Hindlimb muscle (tissue), 1 donor: ENCODE results near the gene FAF1. TPM values are rescaled to one million over a fixed set of nuclear protein-coding genes. Genes with fewer than 3 reads are reported as not detected.
A peak's percentile ranks its signal among the peaks of the same experiment; 100 is the strongest.
"Not testable (repeated sequence)": the region's sequence is repeated elsewhere in the genome, so short reads cannot be mapped to it uniquely, and the experiment has no call there.

Experiments used
- DNase-seq: peaks from one replicate; pipeline ENCODE4 v3.0.0-alpha.2; 2013
- polyA plus RNA-seq: library from polyadenylated mRNA; unstranded; fragments of 120-200 nt; gene quantifications from one replicate; pipeline ENCODE4 v1.2.1, GENCODE V29; 2013; ENCODE audit not compliant: insufficient read length

The FAF1 gene
- polyA plus RNA-seq, 1 donor, result 43.5 TPM

GRCh38 chr1:50766688-50767087 is 193.4 kb downstream of the FAF1 start:
- no peak for DNase-seq

GRCh38 chr1:50756543-50756942 is 203.5 kb downstream of the FAF1 start:
- DNase-seq, result not testable (repeated sequence)

GRCh38 chr1:50754764-50755163 is 205.3 kb downstream of the FAF1 start:
- not testable (repeated sequence) for DNase-seq

- no peak for DNase-seq
These were observed 209.9 kb downstream of the FAF1 start for GRCh38 chr1:50750021-50750619.

GRCh38 chr1:50747394-50747793 is 212.7 kb downstream of the FAF1 start:
- no peak for DNase-seq

- no peak for DNase-seq
These were observed 217.5 kb downstream of the FAF1 start for GRCh38 chr1:50742523-50742922.

GRCh38 chr1:50739125-50739524 is 220.9 kb downstream of the FAF1 start:
- no peak for DNase-seq

- no peak for DNase-seq
These were observed 224.6 kb downstream of the FAF1 start for GRCh38 chr1:50735443-50735842.

GRCh38 chr1:50727578-50727977 is 232.5 kb downstream of the FAF1 start:
- not testable (repeated sequence) for DNase-seq

GRCh38 chr1:50724626-50725286 is 235.3 kb downstream of the FAF1 start:
- no peak for DNase-seq

GRCh38 chr1:50720457-50721053 is 239.5 kb downstream of the FAF1 start:
- no peak for DNase-seq

- no peak for DNase-seq
These were observed 240.9 kb downstream of the FAF1 start for GRCh38 chr1:50719126-50719525.

GRCh38 chr1:50717327-50717726 is 242.7 kb downstream of the FAF1 start:
- DNase-seq, result no peak

GRCh38 chr1:50716455-50716854 is 243.6 kb downstream of the FAF1 start:
- not testable (repeated sequence) for DNase-seq

- DNase-seq, result no peak
These were observed 250.0 kb downstream of the FAF1 start for GRCh38 chr1:50710099-50710498.

GRCh38 chr1:50707824-50708223 is 252.2 kb downstream of the FAF1 start:
- no peak for DNase-seq

GRCh38 chr1:50705699-50706098 is 254.4 kb downstream of the FAF1 start:
- DNase-seq, result no peak

- DNase-seq, result no peak
These were observed 255.0 kb downstream of the FAF1 start for GRCh38 chr1:50705041-50705440.

GRCh38 chr1:50704126-50704525 is 255.9 kb downstream of the FAF1 start:
- peak; percentile 6 for DNase-seq

GRCh38 chr1:50703240-50703639 is 256.8 kb downstream of the FAF1 start:
- DNase-seq, result no peak

GRCh38 chr1:50702395-50702794 is 257.7 kb downstream of the FAF1 start:
- no peak for DNase-seq

GRCh38 chr1:50701706-50702317 is 258.3 kb downstream of the FAF1 start:
- DNase-seq, result no peak

GRCh38 chr1:50700621-50701020 is 259.4 kb downstream of the FAF1 start:
- no peak for DNase-seq

- DNase-seq, result no peak
These were observed 259.9 kb downstream of the FAF1 start for GRCh38 chr1:50700214-50700613.
